BE2C (cell line): ENCODE results near the gene MMP20.

ENCODE experiments used
- DNase-seq: peaks from one replicate; pipeline ENCODE4 v3.0.0-alpha.2; 2020
- H3K27me3 ChIP-seq: fragments of 250-450 bp; sonication (Bioruptor Pico); 2 replicates; pipeline ENCODE4 v1.5.1; 2020; ENCODE audit warnings: mild to moderate bottlenecking
- H3K36me3 ChIP-seq: fragments of 250-450 bp; sonication (Bioruptor Pico); 2 replicates; pipeline ENCODE4 v1.5.1; 2020; ENCODE audit warnings: mild to moderate bottlenecking
- H3K4me1 ChIP-seq: fragments of 250-450 bp; sonication (Bioruptor Pico); 2 replicates; pipeline ENCODE4 v1.5.1; 2020
- H3K4me3 ChIP-seq: 2 replicates; pipeline ENCODE4 v1.5.1; 2011; ENCODE audit warnings: low read depth, low read length
- H3K9me3 ChIP-seq: fragments of 250-450 bp; sonication (Bioruptor Pico); 2 replicates; pipeline ENCODE4 v1.5.1; 2020
- TF ChIP-seq, protein P1 (sequence below): IDR thresholded peaks from 2 replicates; pipeline ENCODE4 v1.5.1; 2012; ENCODE audit warnings: mild to moderate bottlenecking, low read depth, low read length

Gene MMP20

DNA sequence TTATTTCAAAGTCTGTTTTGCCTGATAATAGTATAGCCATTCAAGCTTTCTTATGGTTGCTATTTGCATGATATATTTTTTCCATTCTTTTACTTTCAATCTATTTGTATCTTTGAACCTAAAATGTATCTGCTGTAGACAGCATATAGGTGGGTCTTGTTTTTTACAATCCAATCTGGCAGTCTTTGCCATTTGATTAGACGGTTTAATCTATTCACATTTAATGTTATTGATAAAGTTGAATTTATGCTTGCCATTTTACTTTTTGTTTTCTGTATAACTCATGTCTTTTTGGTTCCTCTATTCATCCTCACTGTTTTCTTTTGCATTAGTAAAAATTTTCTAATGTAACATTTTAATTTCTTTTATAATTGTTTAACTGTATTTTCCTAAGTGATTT lies 37.4 kb downstream of the MMP20 start:
- Histone ChIP-seq H3K27me3 (peaks cover 5% of the 10 kb centered on the region; the same call in 1 of the 2 replicates), H3K4me3 (no peak overlapping the region), H3K36me3 (no peaks in the 10 kb centered on the region), H3K9me3 (no peaks in the 10 kb centered on the region), H3K4me1 (no peaks in the 10 kb centered on the region)
- TF ChIP-seq, protein P1, sequence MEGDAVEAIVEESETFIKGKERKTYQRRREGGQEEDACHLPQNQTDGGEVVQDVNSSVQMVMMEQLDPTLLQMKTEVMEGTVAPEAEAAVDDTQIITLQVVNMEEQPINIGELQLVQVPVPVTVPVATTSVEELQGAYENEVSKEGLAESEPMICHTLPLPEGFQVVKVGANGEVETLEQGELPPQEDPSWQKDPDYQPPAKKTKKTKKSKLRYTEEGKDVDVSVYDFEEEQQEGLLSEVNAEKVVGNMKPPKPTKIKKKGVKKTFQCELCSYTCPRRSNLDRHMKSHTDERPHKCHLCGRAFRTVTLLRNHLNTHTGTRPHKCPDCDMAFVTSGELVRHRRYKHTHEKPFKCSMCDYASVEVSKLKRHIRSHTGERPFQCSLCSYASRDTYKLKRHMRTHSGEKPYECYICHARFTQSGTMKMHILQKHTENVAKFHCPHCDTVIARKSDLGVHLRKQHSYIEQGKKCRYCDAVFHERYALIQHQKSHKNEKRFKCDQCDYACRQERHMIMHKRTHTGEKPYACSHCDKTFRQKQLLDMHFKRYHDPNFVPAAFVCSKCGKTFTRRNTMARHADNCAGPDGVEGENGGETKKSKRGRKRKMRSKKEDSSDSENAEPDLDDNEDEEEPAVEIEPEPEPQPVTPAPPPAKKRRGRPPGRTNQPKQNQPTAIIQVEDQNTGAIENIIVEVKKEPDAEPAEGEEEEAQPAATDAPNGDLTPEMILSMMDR = no peak
- no peak for DNase-seq

DNA sequence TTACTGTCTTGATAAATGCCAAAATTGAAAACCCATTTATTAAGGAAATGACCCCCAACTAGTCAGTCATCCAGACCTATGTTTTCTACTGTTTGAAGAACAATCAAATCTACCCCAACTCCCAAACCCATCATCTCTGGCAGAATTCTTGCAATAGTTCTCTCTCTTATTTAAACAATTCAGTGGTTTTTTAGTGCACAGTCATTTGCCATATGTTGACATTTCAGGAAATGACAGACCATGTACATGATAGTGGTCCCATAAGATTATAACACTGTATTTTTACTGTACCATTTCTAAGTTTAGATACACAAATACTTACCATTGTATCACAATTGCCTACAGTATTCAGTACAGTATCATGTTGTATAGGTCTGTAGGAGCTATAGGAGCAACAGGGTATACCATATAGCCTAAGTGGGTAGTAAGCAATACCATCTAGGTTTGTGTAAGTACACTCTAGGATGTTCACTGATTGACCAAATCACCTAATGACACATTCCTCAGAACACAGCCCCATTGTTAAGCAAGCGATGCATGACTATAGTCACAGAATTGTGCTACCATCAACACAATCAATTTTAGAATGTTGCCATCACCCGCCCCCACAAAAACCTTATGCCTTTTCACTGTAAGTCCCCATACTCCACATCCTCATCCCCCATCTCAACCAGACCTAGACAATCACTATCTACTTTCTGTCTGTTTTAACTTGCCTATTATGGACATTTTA lies 41.8 kb downstream of the MMP20 start:
- H3K36me3 ChIP-seq = no peaks in the 10 kb centered on the region
- no peak overlapping the region for H3K4me3 ChIP-seq
- H3K9me3 ChIP-seq = no peaks in the 10 kb centered on the region
- TF ChIP-seq, protein P1 = no peak
- no peak for DNase-seq
- H3K4me1 ChIP-seq = no peaks in the 10 kb centered on the region
- peaks cover 5% of the 10 kb centered on the region; the same call in 1 of the 2 replicates for H3K27me3 ChIP-seq

DNA sequence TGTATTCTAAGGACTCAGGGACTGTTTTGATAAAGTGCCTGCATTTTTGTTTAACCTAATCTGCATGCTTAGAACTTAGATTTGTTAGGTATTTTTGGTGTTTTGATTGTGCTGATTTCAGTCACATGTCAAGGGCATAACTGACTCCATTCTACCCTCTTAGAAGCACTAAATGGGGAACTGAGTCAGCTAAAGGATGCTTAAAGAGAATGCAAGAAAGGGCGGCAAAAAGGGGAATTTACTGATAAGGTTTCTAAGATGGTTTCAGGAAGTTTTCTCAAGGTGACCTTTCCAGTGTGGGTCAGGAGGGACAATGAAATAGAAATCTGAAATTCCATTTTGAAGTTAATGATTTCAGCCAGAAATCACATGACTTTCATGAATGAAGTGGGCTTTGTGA lies 43.0 kb downstream of the MMP20 start:
- TF ChIP-seq, protein P1 = no peak
- DNase-seq = no peak
- no peaks in the 10 kb centered on the region for H3K36me3 ChIP-seq
- no peaks in the 10 kb centered on the region for H3K4me1 ChIP-seq
- peaks cover 5% of the 10 kb centered on the region; the same call in 1 of the 2 replicates for H3K27me3 ChIP-seq
- no peak overlapping the region for H3K4me3 ChIP-seq
- no peaks in the 10 kb centered on the region for H3K9me3 ChIP-seq

DNA sequence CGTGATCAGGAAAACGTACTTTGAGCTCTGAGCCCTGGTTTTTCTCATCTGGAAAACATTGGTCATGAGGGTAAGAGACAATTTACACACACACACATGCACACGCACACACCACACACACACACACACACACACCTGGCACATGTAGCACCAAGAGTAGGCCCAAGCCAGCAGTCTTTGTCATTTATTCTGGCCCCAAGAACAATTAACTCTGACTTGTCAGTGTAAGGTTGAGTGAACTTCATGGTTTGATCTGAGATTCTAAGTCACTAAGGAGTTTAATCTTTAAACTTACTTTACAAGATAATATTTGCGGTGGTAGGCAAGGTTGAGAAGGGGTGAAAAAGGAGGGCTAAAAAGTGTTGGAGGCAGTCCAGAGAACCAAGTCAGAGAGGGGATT lies 44.1 kb downstream of the MMP20 start:
- TF ChIP-seq, protein P1 = no peak
- H3K4me3 ChIP-seq = no peak overlapping the region
- H3K27me3 ChIP-seq = peaks cover 4% of the 10 kb centered on the region; the same call in 1 of the 2 replicates
- H3K36me3 ChIP-seq = no peaks in the 10 kb centered on the region
- no peaks in the 10 kb centered on the region for H3K4me1 ChIP-seq
- no peaks in the 10 kb centered on the region for H3K9me3 ChIP-seq
- DNase-seq = no peak

DNA sequence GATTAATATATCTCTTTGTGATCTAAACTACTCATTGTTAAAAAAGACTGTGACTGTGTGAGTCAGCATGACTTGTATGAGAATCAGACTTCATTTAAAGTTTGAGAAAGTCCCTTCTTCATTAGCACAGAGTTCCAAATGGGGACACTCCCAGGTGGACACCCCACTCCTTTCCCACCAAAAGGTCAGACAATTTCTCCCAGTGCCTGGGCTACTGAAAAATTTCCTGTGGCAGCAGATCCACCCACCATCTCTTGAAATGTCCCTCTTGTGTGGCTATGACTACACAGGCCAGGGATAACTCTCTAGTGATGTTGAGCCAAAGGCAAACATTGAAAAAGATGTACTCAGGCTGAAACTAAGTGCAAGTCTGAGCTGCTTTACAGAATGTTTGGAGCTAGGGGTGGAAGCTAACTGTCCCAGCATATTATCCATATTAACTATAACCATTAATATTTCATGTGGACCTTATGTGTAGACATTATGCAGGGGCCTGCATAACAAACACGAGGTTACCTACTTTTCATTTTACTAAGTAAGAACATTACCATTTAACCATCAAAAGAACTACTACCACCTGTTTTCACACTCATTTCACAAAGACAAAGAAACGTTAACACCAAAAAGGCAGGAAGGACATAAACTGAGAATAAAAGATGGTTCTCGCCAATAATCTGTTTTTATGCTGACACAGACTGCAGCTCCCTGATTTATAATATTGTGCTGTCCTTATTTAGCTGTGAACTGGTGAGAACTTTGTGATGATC lies 44.8 kb downstream of the MMP20 start:
- DNase-seq = no peak
- Histone ChIP-seq H3K4me3 (no peak overlapping the region), H3K9me3 (no peaks in the 10 kb centered on the region), H3K27me3 (no peaks in the 10 kb centered on the region), H3K36me3 (no peaks in the 10 kb centered on the region), H3K4me1 (no peaks in the 10 kb centered on the region)
- TF ChIP-seq, protein P1 = no peak

DNA sequence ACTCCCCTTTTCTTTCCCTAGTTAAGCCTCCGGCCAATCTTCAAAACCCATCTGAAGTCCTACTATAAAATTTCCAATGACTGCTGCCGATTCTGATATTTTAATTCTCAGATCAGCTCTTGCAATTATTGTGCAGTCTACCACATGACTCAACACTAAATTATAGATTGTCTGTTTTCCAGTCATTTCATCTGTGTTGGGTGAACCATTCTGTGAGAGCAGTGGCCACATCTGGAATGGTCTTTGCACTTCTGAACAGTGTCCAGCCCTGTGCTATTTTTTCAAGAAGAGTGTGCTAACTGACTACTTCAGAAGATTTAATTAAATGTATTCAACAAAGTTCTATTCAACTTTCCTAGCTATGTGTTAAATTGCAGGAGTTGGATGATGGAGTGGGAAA lies 47.4 kb downstream of the MMP20 start:
- TF ChIP-seq, protein P1 = no peak
- DNase-seq = no peak
- Histone ChIP-seq H3K4me3 (no peak overlapping the region), H3K36me3 (no peaks in the 10 kb centered on the region), H3K27me3 (no peaks in the 10 kb centered on the region), H3K9me3 (no peaks in the 10 kb centered on the region), H3K4me1 (no peaks in the 10 kb centered on the region)
